GM15510 (cell line): ENCODE data around the gene ABR.

ENCODE experiments used
- POLR2A ChIP-seq: IDR thresholded peaks from 3 replicates; pipeline ENCODE4 v1.6.1; 2011; ENCODE audit warnings: borderline replicate concordance; ENCODE audit not compliant: insufficient read length; ENCODE audit errors: extremely low read depth

The ABR gene

DNA sequence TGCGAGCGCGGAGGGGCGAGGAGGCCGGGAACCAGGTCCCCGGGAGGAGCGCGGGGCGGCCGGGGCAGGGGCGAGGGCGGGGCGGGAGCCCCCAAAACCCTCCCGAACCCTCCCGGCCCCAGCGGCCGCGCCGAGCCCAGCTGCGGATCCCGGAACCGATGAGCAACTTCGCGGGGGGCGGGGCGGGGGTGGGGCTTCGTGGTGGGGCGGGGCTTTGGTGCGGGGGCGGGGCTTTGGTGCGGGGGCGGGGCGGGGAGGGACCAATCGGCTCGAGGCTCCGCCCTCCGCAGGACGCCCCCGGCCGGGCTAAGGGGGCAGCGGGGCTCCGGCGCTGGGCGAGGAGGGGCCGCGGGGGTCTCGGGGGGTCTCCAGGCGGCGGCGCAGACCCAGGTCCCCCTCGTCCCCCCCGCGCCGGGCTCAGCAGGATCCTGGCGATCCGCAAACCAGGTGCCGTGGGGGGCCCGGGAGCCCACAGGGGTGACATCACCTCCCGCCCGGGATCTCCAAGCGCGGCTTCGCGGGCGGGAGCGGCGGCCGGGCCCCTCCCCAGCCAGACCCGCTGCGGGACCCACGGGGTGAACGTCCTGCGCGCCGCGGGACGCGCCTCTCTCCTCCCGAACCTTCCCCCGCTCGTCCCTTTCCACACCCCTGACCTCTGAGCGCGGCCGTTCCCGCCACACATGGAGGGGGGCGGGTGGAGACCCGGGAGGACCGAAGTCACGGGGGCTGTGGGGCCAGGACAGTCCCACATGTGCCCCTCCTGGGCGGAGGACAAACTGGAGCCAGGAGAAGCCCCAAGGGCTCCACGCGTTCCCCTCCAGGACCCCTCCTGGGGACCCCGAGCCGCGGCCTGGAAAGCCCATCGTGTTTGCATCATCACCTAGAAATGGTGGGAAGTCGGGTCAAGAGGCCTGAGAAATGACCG is at the start of gene ABR:
Gene ABR, minus strand, starts transcription at position 164 of the 925 bp plus-strand sequence. CDS start 254 bp downstream, outside the sequence.
- TF ChIP-seq POLR2A = peak; percentile 33

DNA sequence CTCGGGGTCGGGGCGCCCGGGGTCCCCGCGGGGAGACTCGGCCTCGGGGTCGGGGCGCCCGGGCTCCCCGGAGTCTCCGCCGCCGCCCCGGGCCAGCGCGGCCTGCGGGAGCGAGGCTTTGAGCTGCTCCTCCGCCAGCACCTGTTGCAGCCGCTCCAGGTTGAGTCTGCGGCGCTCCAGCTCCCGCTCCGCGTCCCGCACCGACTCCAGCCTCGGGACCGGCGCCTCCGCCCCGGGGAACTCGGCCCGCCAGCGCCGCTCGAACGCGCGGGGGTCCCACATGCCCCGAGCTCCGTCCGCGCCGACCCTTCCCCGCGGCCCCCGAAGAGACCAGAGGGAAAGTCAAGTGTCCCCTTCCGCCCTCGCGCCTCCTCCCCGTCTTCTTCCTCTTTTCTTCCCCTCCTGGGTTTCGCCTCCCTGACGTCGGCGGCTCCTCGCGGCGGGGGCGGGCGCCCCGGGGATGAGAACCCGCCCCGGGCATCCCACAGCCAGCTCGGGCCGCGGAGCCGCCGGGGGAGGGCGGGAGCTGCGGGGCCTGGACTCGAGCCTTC is 49.6 kb upstream of the ABR start:
- peak; percentile 81 for TF ChIP-seq POLR2A

DNA sequence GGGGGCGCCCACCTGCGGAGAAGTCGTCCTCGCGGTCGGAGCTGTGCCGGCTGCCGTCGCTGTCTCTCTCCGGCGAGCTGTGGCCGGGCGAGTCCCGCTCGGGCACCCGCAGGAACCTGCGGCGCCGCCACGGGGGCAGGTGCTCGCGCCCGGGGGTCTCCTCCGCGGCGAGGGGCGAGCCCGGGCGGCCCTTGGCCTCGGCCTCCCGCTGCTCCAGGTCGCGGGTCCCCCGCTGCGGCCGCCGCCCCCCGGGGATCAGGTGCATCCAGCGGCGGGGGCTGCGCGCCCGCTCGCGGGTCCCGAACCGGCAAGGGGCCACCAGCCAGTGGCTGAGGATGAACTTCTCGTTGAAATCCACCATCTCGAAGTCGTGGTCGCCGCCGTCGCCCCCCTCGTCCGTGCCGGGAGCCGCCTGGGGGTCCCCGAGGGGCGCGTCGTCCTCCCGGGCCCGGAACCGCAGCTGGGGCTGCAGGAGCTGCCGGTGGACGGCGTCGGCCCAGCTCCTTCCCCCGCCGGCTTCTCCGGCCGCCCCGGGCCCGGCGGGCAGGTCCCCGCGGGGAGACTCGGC is 49.1 kb upstream of the ABR start:
- no peak for TF ChIP-seq POLR2A

DNA sequence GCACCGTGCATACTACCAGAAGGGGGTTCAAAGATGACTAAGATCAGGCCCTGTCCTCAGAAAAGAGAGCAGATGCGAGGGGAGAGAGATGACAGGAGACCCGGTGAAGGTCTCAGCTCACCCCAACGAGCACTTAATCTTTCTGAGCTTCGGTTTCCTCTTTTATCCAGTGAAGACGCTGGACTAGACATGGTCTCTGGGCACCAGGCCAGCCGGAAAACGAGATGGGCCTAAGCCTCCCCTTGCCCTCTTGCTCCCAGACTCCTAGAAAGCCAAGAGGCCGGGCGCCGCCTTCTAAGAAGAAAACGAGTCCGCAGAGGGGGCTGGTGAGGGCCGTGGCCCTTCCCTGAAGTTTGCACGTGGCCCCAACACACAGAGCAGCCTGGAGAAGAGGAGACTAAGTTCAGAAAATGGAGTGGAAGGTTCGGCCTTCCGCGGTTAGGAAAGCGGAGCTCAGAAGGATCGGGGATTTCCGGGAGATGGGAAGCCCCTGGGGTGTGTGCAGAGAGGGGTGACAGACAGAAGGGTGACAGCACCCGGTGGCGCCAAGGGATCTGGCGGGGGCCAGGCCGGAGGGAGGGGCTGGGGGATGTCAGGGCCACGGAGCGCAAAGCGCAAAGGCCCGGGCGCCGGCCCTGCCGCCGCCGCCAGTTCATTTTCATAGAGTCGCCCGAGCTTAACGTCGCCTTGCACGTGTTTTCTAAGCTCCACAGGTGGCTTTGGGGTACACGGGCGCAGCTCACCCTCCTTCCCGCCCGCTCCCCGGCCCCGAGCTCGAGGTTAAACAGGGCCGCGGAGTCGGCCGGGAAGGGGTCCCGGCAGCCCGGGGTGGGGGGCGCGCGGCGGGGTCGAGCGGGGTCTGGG is 48.4 kb upstream of the ABR start:
- TF ChIP-seq POLR2A = peak; percentile 50

DNA sequence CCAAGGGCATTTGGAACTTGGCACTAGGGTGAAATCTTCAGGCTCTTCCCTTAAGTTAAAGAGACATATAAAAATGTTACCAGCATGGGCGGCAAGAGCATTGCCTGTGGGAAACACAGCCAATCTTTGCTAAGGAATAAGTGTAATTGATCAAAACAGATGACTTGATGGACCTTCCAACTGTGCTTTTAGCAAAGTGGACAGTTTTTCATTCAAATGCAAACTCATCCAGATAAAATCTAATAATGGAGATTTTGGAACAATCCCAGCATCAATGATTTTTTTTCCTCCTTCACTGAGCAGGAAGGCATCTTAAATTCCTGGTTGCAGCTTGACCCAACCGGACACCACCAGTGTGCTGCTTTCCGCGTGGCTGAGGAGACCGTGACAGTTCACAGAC is 47.6 kb upstream of the ABR start:
- TF ChIP-seq POLR2A = no peak

DNA sequence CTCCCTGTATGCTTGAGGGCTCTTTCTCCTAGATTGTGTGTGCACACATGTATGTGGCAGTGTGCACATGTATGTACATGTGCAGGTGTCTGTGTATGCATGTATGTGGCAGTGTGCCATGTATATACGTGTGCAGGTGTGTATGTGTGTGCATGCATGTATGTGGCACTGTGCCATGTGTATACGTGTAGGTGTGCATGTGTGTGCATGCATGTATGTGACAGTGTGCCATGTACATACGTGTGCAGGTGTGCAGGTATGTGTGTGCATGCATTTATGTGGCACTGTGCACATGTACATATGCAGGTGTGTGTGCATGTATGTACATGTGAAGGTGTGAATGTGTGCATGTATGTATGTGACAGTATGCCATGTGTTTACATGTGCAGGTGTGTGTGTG is 46.5 kb upstream of the ABR start:
- no peak for TF ChIP-seq POLR2A

DNA sequence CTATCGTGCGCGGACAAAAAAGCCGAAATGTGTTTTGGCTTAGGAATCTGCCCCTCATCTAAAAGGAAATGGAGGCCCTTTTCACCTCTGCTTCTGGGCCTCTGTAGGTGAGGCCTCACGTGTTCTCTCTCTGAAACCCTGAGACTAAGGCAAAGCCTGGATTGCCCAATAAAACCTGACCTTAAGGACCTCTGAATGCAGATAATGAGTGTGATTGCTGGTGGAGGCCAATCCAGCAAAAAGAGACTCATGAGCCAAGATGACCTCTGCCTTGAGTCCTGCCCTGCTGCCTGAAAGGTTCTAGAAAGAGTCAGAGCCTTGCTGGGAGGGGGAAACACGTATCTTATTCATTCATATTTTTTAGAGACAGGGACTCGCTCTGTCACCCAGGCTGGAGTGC is 44.5 kb upstream of the ABR start:
- TF ChIP-seq POLR2A = no peak

DNA sequence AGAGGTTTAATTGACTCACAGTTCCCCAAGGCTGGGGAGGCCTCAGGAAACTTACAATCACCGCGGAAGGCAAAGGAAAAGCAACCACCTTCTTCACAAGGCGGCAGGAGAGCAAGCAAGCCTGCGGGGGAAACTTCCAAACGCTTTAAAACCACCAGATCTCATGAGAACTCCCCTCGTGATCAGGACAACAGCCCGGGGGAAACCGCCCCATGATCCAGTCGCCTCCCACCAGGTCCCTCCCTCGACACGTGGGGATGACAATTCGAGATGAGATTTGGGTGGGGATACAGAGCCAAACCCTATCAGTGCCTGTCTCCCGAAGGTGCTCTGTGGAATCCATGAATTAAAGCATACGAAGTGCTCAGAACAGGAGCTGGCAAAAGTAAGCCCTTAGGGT is 43.9 kb upstream of the ABR start:
- no peak for TF ChIP-seq POLR2A

DNA sequence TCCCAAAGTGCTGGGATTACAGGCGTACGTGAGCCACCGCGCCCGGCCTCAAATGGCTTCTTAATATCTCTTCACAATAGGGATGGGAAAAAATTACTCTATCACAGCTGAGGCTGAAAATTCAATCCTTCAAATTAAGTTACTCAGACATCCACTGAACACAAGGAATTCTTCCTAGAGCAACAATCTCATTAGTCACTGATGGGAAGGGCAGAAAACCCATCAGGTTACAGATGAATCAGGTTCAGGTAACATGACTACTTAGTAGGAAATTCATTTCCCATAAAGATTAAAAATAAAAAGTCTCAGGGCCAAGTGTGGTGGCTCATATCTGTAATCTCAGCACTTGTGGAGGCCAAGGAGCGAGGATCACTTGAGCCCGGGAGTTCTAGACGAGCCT is 42.5 kb upstream of the ABR start:
- no peak for TF ChIP-seq POLR2A

DNA sequence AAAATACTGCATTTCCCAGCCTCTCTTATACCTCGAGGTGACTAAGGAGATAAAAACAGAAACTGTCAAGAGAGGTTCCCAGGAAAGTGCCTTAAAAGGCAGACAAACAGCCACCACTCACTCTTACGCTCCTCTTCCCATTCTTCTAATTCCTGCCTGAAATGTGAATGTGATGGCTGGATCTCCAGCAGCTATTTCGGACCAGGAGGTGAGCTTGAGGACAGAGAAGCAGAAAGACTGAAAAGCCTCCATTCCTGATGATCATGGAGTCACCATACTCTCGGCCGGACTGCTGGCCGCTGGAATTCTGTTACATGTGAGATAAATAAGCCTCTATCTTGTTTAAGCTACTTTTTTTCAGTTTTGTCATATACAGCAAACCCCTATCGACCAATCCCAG is 41.4 kb upstream of the ABR start:
- no peak for TF ChIP-seq POLR2A

DNA sequence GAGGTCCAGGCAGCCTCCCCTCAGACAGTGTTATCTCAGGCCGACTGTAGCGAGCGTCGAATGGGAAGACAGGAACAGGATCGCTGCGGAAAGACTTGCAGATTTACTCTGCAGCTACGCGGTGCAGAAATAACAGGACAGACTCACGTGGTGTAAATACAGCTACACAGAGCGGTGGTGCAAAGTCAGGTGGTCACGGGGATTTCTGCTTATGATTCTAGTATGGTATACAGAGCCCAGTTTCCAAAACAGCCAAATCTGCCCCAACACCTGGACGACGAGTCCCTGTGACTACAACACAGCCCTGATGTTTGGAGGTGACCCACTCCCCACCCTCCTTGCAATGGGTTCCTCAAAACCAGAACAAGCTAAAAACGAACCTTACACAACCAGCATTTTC is 40.6 kb upstream of the ABR start:
- no peak for TF ChIP-seq POLR2A

DNA sequence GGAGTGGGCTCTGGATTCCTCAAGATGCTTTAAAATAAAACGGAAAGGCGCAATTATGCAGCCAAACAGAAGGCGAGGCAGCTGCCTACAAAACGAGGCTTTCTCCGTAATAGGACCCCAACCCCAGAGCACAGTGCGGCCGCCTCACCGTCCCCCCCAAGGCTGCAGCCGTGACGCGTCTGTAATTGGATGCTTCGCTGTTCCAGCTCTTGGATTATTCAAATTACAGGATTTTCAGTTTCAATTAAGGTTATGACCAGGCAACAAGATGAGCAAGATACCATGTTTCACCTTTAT is 37.3 kb upstream of the ABR start:
- no peak for TF ChIP-seq POLR2A

DNA sequence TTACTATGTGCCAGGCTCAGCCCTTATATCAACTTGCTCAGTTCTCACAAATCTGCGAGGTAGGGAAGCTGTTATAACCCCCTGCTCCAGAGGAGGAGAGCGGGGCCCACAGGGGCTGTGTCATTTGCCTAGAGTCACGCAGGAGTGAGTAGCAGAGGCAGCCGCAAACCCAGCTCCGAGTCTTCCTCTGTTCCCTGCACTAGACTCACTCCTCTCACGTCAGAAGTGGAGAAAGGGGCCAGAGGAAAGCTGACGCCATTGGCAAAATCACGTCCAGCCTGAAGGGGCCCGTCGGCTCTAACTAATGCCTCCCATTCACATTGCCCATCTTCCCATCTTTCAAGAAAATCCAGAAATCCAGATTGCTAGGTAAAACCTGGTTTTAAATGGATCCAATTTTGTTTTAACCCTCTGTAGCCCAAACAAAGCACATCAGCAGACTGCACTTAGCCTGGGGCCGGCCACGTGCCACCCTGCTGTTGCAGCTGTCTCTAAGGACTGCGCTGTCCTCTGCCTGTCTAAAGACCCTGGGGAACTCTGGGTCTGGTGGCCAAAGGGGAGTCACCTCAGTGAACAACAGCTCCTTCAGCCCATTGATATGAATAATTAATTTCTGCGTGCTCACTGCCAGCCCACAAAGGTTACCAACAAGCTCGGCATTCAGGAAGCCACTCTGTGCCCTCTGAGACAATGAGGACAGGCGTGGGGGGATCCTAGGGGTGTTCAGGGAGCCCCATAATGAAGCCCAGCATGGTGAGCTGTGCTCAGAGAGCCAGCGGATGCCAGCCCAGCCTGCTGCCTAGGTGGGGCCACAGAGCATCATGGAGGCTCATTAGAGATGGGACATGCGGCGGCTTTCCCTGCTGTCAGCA is 36.7 kb upstream of the ABR start:
- no peak for TF ChIP-seq POLR2A

DNA sequence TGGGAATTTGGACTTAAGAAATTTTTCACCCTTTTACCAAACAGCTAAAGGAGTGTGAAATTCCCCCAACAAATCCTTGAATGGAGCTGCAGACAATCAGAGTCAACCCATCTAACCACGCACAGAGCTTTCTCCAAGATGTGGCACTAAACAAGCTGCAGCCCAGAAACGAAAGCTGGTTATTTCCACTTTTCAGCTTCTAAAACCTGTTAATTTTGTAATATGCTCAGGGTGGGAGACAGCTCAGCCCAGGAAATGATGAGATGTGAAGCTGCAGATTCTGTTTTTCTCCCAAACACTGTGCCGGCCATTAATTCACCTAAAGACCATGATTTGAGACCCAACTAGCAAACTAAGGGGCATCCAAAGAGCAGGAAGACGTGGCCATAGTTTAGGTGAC is 33.2 kb upstream of the ABR start:
- TF ChIP-seq POLR2A = no peak
